Activated CD4-positive, alpha-beta T cell treated with anti-CD3 and anti-CD28 coated beads, Interleukin-2, amount 10 ng/mL, durations not matched to agents 24 days and 14 days (primary cell): ENCODE results near the gene ABLIM2. TPM values are rescaled to one million over a fixed set of nuclear protein-coding genes. Genes with fewer than 3 reads are reported as not detected.
"Not testable (repeated sequence)": the region's sequence is repeated elsewhere in the genome, so short reads cannot be mapped to it uniquely, and the experiment has no call there.

Source experiments
- DNase-seq: peaks from one replicate; pipeline ENCODE4 v3.0.0; 2022
- H3K27ac Mint-ChIP-seq: one replicate; pipeline ENCODE4 v1.8.0; 2022; ENCODE audit warnings: mild to moderate bottlenecking, mixed read lengths
- H3K27me3 Mint-ChIP-seq: one replicate; pipeline ENCODE4 v1.8.0; 2022; ENCODE audit warnings: mixed read lengths
- H3K36me3 Mint-ChIP-seq: one replicate; pipeline ENCODE4 v1.8.0; 2022; ENCODE audit warnings: low read depth, mild to moderate bottlenecking, mixed read lengths
- H3K4me1 Mint-ChIP-seq: one replicate; pipeline ENCODE4 v1.8.0; 2021; ENCODE audit warnings: mixed read lengths
- H3K4me3 Mint-ChIP-seq: one replicate; pipeline ENCODE4 v1.8.0; 2022; ENCODE audit warnings: mild to moderate bottlenecking, moderate library complexity, mixed read lengths
- H3K9me3 Mint-ChIP-seq: one replicate; pipeline ENCODE4 v1.8.0; 2021; ENCODE audit warnings: mixed read lengths
- intact Hi-C: fragments of 100-400 bp; cut with micrococcal nuclease; formaldehyde crosslinking; loops from one replicate; pipeline ENCODE4 v1.15.1; 2023
- total RNA-seq: library from RNA; stranded (reverse); gene quantifications from 2 replicates; pipeline ENCODE4 v1.2.3, GENCODE V29; 2022

ABLIM2 gene
- total RNA-seq, 1 donor from 2014 or later = 0.63 TPM

DNA sequence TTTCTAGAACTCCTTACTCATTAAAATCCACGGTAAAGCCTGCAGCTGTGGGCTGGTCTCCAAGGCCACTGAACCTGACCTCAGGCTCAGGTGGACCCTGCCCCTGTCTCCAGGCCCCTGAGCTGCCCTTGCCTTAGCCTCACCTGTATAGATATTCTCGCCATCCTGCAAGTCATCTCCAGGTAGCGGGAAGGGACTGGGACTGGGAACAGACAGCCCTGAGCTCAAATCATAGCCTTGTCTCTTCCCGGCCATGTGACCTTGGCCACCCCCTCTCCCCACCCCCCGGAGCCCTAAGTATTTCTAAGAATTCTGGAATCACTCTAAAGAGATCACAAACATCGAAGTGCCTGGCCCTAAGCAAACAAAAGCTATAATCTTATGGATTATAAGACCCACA is 17.7 kb downstream of the ABLIM2 start:
- no peak overlapping the region for H3K4me3 Mint-ChIP-seq
- intact Hi-C loops = no loop called here
- H3K9me3 Mint-ChIP-seq = no peaks in the 10 kb centered on the region
- DNase-seq = no peak
- no peaks in the 10 kb centered on the region for H3K4me1 Mint-ChIP-seq
- H3K36me3 Mint-ChIP-seq = no peaks in the 10 kb centered on the region
- H3K27ac Mint-ChIP-seq = no peak overlapping the region
- H3K27me3 Mint-ChIP-seq = no peaks in the 10 kb centered on the region

DNA sequence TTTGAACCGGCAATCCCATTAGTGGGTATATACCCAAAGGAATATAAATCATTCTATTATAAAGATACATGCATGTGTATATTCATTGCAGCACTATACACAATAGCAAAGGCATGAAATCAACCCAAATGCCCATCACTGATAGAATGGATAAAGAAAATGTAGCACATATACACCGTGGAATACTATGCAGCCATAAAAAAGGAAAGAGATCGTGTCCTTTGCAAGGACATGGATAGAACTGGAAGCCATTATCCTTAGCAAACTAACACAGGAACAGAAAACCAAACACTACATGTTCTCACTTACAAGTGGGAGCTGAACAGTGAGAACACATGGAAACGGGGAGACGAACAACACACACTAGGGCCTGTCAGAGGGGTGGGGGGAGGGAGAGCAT is 18.9 kb downstream of the ABLIM2 start:
- H3K27me3 Mint-ChIP-seq, H3K9me3 Mint-ChIP-seq, DNase-seq, H3K4me1 Mint-ChIP-seq, H3K36me3 Mint-ChIP-seq, H3K4me3 Mint-ChIP-seq, intact Hi-C loops, H3K27ac Mint-ChIP-seq: not testable (repeated sequence)

DNA sequence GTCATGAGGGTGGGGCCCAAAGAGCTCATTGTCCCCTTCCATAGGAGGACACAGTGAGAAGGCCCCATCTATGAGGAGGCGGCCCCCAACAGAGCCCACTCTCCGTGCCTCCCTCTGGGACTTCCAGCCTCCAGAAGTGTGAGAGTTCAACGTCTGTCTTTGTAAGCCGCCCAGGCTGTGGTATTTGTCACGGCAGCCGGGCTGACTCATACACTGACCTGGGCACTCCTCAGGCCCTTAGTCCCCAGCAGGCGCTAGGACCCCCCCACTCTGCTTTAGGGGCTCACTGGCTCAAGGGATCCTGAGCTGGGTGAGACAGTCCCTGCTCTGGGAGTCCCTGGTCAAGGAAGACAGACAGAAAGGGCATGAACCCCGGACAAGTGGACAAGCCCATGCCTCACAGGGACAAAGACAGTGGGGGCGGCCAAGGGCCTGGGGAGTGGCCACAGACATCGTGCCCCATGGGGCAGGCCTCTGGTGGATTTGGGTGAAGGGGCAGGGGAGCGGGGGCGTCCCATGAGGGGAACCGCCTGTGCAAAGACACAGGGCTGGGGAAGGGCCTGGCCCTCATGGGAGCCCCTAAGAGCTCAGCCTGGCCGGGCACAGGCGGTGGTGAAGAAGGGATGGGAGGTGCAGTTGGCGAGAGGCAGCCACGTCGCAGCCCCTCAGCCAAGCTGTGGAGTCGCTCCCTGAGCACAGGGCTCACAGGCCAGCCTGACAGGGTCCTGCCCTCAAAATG is 21.5 kb downstream of the ABLIM2 start:
- Mint-ChIP-seq H3K4me1 (no peaks in the 10 kb centered on the region), H3K27me3 (no peaks in the 10 kb centered on the region), H3K36me3 (no peaks in the 10 kb centered on the region), H3K9me3 (no peaks in the 10 kb centered on the region), H3K4me3 (no peak overlapping the region), H3K27ac (no peak overlapping the region)
- no peak for DNase-seq
- intact Hi-C loops = no loop called here

DNA sequence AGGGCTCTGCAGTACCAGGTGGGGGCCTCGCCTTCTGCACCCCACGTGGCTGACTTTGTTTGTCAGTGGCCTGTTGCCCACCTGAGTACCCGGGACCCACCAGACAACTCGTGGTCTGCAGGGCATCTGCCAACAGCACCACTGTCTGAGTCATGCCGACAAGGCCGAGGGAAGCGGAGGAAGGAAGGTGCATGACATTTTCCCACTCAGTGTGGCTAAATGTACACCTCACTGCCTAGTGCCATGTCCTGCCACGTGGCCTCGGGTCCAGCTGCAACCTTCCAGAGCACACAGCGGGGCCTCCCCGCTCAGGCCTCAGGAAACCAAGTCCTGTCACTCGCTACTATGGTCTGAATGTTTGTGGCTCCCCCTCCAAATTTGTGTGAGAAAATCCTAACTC is 22.1 kb downstream of the ABLIM2 start:
- Mint-ChIP-seq H3K27ac (no peak overlapping the region), H3K9me3 (no peaks in the 10 kb centered on the region), H3K27me3 (no peaks in the 10 kb centered on the region), H3K4me1 (no peaks in the 10 kb centered on the region), H3K36me3 (no peaks in the 10 kb centered on the region), H3K4me3 (no peak overlapping the region)
- intact Hi-C loops = no loop called here
- no peak for DNase-seq

DNA sequence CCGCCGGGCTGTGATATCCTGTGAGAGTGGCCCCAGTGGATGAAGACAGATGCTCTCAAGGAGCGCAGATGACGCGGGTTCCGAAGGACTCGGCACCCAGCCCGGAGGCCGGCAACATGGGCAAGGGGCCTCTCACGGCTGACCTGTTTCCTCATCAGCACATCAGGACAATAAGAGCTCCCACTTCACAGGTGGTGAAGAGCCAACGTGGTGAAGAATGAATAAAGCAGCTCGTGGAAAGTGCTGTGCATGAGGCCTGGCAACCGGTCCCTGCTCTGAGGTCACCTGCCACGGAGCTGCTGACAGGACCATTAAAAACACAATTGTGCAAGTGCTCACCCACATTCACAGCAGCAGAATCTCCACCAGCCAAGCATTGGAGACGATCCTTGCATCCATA is 22.9 kb downstream of the ABLIM2 start:
- no peaks in the 10 kb centered on the region for H3K4me1 Mint-ChIP-seq
- H3K27me3 Mint-ChIP-seq = no peaks in the 10 kb centered on the region
- intact Hi-C loops = no loop called here
- H3K9me3 Mint-ChIP-seq = no peaks in the 10 kb centered on the region
- H3K4me3 Mint-ChIP-seq = no peak overlapping the region
- DNase-seq = no peak
- no peaks in the 10 kb centered on the region for H3K36me3 Mint-ChIP-seq
- H3K27ac Mint-ChIP-seq = peak overlapping the region; percentile 51

DNA sequence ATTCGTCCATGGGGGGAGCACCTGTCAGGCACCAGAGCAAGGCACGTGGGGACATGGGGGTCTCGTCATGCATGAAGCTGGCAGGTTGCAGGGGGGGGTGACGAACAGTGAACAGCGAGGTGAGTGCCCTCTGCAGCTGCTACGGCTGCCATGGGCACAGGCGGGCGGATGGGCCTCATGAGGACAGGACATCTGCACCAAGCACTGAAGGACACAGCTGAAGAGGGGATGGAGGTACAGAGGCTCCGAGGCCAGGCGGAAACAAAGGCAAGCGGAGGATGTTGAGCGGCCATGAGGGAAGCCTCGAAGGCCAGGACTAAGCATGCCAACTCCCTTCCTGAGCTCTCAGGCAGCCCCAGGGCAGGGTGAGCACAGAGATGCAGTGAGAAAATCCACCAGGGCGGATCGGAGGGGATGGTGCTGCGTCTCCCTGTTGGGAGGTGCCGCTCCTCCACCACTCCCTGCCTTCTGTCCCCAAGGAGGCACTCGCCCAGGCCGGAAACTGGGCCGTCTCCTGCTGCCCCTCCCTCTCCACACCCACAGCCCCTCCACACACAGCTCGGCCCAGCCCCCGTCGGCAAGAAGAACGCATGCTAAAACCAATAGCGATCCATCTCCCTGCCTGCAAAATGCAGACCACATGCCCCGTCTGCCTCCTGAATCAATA is 24.6 kb downstream of the ABLIM2 start:
- intact Hi-C loops = no loop called here
- H3K27me3 Mint-ChIP-seq = no peaks in the 10 kb centered on the region
- H3K27ac Mint-ChIP-seq = no peak overlapping the region
- no peak overlapping the region for H3K4me3 Mint-ChIP-seq
- no peak for DNase-seq
- H3K36me3 Mint-ChIP-seq = no peaks in the 10 kb centered on the region
- no peaks in the 10 kb centered on the region for H3K4me1 Mint-ChIP-seq
- no peaks in the 10 kb centered on the region for H3K9me3 Mint-ChIP-seq

DNA sequence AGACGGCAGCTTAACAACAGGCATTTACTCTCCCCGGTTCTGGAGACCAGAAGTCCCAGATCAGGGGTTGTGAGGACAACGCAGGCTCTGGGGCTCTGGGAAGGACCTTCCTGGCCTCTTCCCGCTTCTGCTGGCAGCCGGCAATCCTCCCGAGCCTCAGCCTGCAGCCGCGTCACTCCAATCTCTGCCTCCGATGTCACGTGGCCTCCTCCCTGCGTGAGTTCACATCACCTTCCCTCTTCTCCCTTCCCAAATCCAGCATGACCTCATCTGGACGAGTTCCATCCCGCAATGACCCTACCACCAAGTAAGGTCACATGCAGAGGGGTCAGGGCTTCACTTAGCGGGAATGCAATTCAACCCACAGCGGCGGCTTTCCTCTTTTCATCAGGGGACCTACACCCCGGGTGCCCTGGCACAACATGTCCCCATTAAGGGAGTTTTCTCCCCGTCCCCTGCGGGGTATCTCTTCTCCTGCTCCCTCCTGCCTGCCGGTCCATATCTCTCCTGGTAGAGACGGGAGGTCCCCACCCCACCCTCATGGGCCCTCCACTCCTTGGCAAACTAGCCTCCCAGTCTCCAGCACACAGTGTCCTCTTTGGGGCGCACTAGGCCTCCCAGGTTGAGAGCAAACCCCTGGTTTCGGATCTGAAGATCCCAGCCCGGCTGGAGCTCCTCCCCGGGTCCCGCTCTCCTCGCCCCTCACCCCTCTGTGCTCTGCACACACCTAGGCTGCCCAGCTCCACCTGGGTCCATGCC is 25.5 kb downstream of the ABLIM2 start:
- Mint-ChIP-seq H3K4me1 (no peaks in the 10 kb centered on the region), H3K4me3 (no peak overlapping the region), H3K27ac (no peak overlapping the region), H3K9me3 (no peaks in the 10 kb centered on the region), H3K36me3 (no peaks in the 10 kb centered on the region), H3K27me3 (no peaks in the 10 kb centered on the region)
- intact Hi-C loops = no loop called here
- no peak for DNase-seq

DNA sequence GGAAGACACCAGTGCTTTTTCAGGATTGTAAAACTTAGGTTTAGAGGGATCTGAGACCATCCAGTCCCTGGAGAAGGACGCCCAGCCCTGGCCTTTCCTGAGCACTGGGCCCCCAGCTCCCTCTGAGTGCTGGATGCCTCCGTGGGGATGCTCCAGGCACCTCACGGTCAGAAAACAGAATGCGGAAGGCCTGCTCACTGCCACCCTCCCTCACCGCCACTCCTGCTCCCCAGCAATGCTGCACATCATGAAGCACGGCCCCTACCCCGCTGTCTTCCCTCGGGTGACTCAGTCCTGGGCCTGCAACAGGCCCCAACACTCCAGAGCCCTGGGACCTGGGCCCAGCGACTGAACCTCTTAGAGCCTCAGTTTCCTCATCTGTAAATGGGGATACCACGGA is 26.2 kb downstream of the ABLIM2 start:
- intact Hi-C loops = no loop called here
- no peak for DNase-seq
- H3K4me3 Mint-ChIP-seq = no peak overlapping the region
- H3K27ac Mint-ChIP-seq = no peak overlapping the region
- H3K4me1 Mint-ChIP-seq = no peaks in the 10 kb centered on the region
- H3K27me3 Mint-ChIP-seq = no peaks in the 10 kb centered on the region
- H3K9me3 Mint-ChIP-seq = no peaks in the 10 kb centered on the region
- no peaks in the 10 kb centered on the region for H3K36me3 Mint-ChIP-seq

DNA sequence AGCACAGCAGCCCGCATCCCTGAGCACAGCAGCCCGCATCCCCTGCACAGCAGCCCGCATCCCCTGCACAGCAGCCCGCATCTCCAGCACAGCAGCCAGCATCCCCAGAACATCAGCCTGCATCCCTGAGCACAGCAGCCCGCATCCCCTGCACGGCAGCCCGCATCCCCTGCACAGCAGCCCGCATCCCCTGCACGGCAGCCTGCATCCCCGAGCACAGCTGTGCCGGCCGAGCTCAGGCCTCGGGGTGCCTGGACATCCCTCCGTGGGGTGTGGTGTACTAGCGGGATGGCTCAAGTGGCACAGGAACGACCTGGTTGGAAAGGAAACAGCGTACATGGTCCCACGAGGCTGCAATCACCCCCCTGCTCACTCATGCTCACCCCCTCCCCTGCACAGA is 26.8 kb downstream of the ABLIM2 start:
- Mint-ChIP-seq H3K4me1 (no peaks in the 10 kb centered on the region), H3K27ac (no peak overlapping the region), H3K4me3 (no peak overlapping the region), H3K27me3 (no peaks in the 10 kb centered on the region), H3K36me3 (no peaks in the 10 kb centered on the region), H3K9me3 (no peaks in the 10 kb centered on the region)
- intact Hi-C loops = no loop called here
- no peak for DNase-seq

DNA sequence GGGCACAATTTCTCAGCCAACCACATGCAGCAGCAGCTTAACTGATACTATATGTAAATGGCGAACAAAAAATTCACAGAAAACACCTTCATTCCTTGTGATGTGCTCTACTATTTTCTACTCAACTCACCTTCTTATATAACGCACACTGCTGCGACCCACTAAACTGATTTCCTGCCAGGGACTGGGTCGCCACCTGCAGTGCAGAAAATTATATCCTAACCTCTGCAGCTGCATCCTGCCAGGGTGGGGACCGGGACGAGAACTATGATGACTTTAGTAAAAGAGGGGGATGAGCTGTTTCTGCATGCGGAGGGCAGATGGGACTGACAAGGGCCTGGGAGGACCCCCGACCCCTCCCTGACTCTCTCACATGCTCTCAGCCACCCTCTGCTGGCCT is 27.4 kb downstream of the ABLIM2 start:
- no peaks in the 10 kb centered on the region for H3K36me3 Mint-ChIP-seq
- intact Hi-C loops = no loop called here
- no peak overlapping the region for H3K27ac Mint-ChIP-seq
- H3K9me3 Mint-ChIP-seq = no peaks in the 10 kb centered on the region
- no peak for DNase-seq
- no peak overlapping the region for H3K4me3 Mint-ChIP-seq
- H3K4me1 Mint-ChIP-seq = no peaks in the 10 kb centered on the region
- H3K27me3 Mint-ChIP-seq = no peaks in the 10 kb centered on the region

DNA sequence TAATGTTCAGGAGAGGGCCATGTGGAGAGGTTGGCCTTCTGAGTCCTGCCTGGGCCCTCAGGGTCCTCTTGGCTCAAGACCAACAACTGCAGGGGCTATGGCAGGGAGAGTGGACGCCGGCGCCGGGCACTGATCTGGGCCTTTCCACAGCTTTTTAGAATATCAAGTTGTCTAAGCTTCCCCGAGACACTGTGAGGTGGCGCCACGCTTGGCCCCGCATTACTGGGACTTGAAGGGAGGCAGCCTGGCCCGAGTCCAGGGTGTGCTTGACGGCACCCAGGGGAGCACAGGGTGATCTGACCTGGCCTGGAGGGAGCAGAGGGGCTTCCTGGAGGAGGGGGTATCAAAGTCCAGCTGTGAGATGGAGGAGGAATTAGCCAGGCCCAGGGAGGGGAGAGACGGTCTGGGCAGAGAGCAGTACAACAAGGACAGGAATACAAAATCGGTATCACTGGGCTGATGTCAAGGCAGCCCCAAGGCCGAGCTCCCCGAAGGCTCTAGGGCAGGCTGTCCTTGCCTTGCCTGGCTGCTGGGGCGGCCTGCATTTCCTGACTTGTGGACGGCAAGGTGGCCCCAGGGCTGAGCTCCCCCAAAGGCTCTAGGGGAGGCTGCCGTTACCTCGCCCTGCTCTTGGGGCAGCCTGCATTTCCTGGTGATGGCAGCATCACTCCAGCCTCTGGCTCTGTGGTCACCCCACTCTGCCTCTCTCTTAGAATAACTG is 28.1 kb downstream of the ABLIM2 start:
- intact Hi-C loops = no loop called here
- no peak for DNase-seq
- Mint-ChIP-seq H3K27ac (no peak overlapping the region), H3K9me3 (no peaks in the 10 kb centered on the region), H3K4me1 (no peaks in the 10 kb centered on the region), H3K36me3 (no peaks in the 10 kb centered on the region), H3K27me3 (no peaks in the 10 kb centered on the region), H3K4me3 (no peak overlapping the region)

DNA sequence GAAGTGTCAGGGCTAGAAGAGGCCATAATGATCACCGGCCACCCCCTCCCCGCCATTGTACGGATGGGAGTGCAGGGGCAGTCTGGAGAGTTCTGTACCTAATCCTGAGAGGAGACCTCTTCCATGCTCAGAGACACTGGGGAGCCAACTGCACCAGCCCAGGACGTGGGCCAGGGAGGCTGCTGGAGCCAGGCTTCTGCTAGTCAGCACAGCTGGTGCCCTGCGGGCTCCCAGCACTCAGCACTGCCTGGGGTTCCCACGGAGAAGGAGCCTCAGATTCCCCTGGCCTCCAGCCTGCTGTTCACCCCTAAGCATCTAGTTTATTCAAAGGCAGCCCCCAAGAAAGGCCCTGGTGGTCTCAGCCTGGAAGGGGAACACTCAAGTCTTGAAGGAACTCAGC is 28.8 kb downstream of the ABLIM2 start:
- H3K27ac Mint-ChIP-seq = no peak overlapping the region
- no peak for DNase-seq
- no peak overlapping the region for H3K4me3 Mint-ChIP-seq
- H3K36me3 Mint-ChIP-seq = no peaks in the 10 kb centered on the region
- H3K4me1 Mint-ChIP-seq = no peaks in the 10 kb centered on the region
- no peaks in the 10 kb centered on the region for H3K9me3 Mint-ChIP-seq
- intact Hi-C loops = no loop called here
- no peaks in the 10 kb centered on the region for H3K27me3 Mint-ChIP-seq

DNA sequence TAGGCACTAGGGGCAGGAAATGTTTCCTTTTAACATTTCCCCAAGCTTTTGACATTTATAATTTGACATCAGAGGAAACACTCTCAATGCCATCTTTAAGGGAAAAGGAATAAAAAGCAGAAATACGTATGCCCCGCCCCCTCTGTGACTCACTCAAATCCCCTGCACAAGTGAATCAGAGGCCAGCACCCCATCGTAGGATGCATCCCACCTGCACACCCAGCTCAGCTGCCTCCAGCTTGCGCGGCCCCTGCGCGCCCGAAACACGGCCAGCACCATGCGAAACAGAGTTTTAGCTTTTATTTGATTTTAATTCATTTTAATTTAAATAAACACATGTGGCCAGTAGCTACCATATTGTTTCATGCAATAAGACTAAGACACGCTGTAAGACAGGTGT is 29.5 kb downstream of the ABLIM2 start:
- DNase-seq = no peak
- H3K36me3 Mint-ChIP-seq = no peaks in the 10 kb centered on the region
- no peaks in the 10 kb centered on the region for H3K9me3 Mint-ChIP-seq
- no peak overlapping the region for H3K4me3 Mint-ChIP-seq
- intact Hi-C loops = no loop called here
- no peaks in the 10 kb centered on the region for H3K4me1 Mint-ChIP-seq
- H3K27ac Mint-ChIP-seq = no peak overlapping the region
- H3K27me3 Mint-ChIP-seq = no peaks in the 10 kb centered on the region
